Adrenal gland (tissue), 5 donors: ENCODE measurements around the gene CEP112.

Experiments
- CTCF ChIP-seq, 6 experiments: fragments of 450-650 bp in 4 of 6; fragments of 200-600 bp in 2 of 6; sonication (generic) in 1 of 6; IDR thresholded peaks; 1 replicate in 5 of 6; 2 replicates in 1 of 6; pipeline versions ENCODE4 v1.5.1 to v1.8.0; 2016 to 2021; ENCODE audit warnings: antibody characterized with exemption in 6 of 6, mild to moderate bottlenecking in 2 of 6, moderate library complexity in 1 of 6
- POLR2A ChIP-seq, 2 donors: fragments of 450-650 bp; IDR thresholded peaks; one replicate each; pipeline ENCODE4 v1.6.1; 2017; ENCODE audit warnings: antibody characterized with exemption in 2 of 2, mild to moderate bottlenecking in 2 of 2, moderate library complexity in 1 of 2
- donor health status: DM: no; HTN: no; CAD: no.

DNA sequence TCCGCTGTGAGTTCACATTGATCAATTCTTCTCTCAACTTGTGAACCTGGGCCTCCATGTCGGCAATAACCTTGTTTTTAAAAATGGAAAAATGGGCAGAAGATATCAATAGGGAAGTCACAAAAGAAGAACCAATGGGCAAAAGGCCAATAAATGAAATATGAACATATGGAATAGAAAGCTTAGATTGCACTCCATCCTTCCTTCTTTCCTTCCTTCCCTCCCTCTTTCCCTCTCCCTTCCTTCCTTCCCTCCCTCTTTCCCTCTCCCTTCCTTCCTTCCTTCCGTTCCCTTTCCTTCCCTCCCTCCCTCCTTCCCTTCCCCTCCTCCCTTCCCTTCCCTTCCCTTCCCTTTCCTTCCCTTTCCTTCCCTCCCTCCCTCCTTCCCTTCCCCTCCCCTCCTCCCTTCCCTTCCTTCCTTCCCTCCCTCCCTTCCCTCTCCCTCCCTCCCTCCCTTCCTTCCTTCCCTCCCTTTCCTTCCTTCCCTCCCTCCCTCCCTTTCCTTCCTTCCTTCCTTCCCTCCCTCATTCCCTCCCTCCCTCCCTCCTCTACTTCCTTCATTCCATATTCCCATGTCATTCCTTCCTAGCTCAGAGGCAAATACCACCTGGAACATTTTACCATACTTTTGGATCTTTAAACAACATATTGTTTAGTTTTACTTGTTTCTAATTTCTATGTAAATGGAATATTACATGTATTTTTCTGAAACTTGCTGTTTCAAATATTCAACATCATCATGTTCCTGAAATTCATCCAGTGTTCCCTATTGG, 339.8 kb downstream of the CEP112 start:
- TF ChIP-seq POLR2A (IDR thresholded peaks at IDR 0.05) (no peak), CTCF (IDR thresholded peaks at IDR 0.05) (no peak)
